CD14-positive monocyte (primary cell): ENCODE measurements around the gene SLC66A2. TPM values are rescaled to one million over a fixed set of nuclear protein-coding genes. Genes with fewer than 3 reads are reported as not detected.

Experiments used
- DNase-seq, 3 donors: peaks; one replicate each; pipeline ENCODE4 v3.0.0-alpha.2; 2011 to 2022
- H2AFZ ChIP-seq: 2 replicates; pipeline ENCODE4 v1.6.0; 2012; ENCODE audit warnings: mild to moderate bottlenecking, low read depth, low read length, inconsistent platforms; ENCODE audit not compliant: insufficient read depth, poor library complexity, severe bottlenecking
- H3K27ac ChIP-seq, 2 donors: 1 replicate in 1 of 2; 2 replicates in 1 of 2; pipeline ENCODE4 v1.5.1; 2012 to 2013; ENCODE audit warnings: low read length in 2 of 2, control low read depth in 1 of 2, inconsistent platforms in 1 of 2, low read depth in 1 of 2, mild to moderate bottlenecking in 1 of 2
- H3K27me3 ChIP-seq, 2 donors: one replicate each; pipeline versions ENCODE4 v1.6.0 to v1.6.1; 2011 to 2013; ENCODE audit warnings: low read length in 2 of 2; ENCODE audit not compliant: control insufficient read depth in 2 of 2, insufficient read depth in 2 of 2
- H3K36me3 ChIP-seq, 2 donors: replicated peaks in 1 of 2; 1 replicate in 1 of 2; 2 replicates in 1 of 2; pipeline versions ENCODE4 v1.5.1 to v1.6.1; 2012 to 2013; ENCODE audit warnings: low read length in 2 of 2, control low read depth in 1 of 2, inconsistent platforms in 1 of 2, mild to moderate bottlenecking in 1 of 2; ENCODE audit not compliant: insufficient read depth in 2 of 2, control insufficient read depth in 1 of 2
- H3K4me1 ChIP-seq, 2 donors: 1 replicate in 1 of 2; 2 replicates in 1 of 2; pipeline versions ENCODE4 v1.5.1 to v1.6.1; 2012 to 2013; ENCODE audit warnings: low read length in 2 of 2, control low read depth in 1 of 2, inconsistent platforms in 1 of 2, mild to moderate bottlenecking in 1 of 2, moderate library complexity in 1 of 2; ENCODE audit not compliant: insufficient read depth in 2 of 2, control insufficient read depth in 1 of 2
- H3K4me2 ChIP-seq: replicated peaks from 2 replicates; pipeline ENCODE3; 2012; ENCODE audit warnings: low read length, moderate library complexity, mild to moderate bottlenecking; ENCODE audit not compliant: poor library complexity, severe bottlenecking; ENCODE audit errors: extremely low read depth
- H3K4me3 ChIP-seq, 3 experiments: fragments of 200-600 bp in 1 of 3; sonication (generic) in 1 of 3; replicated peaks in 1 of 3; 1 replicate in 2 of 3; 2 replicates in 1 of 3; pipeline ENCODE4 v1.5.1; 2011 to 2013; ENCODE audit warnings: low read length in 3 of 3, mild to moderate bottlenecking in 3 of 3, control low read depth in 2 of 3, low read depth in 2 of 3, inconsistent platforms in 1 of 3, moderate library complexity in 1 of 3
- H3K79me2 ChIP-seq: 2 replicates; pipeline ENCODE4 v1.6.0; 2012; ENCODE audit warnings: mild to moderate bottlenecking, control low read depth, inconsistent platforms, low read length, moderate library complexity; ENCODE audit not compliant: insufficient read depth
- H3K9ac ChIP-seq: 2 replicates; pipeline ENCODE4 v1.6.0; 2017; ENCODE audit warnings: low read length, mild to moderate bottlenecking; ENCODE audit not compliant: insufficient read depth, poor library complexity, severe bottlenecking
- H3K9me3 ChIP-seq, 2 donors: replicated peaks in 1 of 2; 1 replicate in 1 of 2; 2 replicates in 1 of 2; pipeline versions ENCODE4 v1.5.1 to v1.6.1; 2012 to 2013; ENCODE audit warnings: low read length in 2 of 2, control low read depth in 1 of 2; ENCODE audit not compliant: control insufficient read depth in 1 of 2, insufficient read depth in 1 of 2
- H4K20me1 ChIP-seq: 2 replicates; pipeline ENCODE4 v1.6.0; 2012; ENCODE audit warnings: mild to moderate bottlenecking, low read length, control low read depth, moderate library complexity; ENCODE audit not compliant: insufficient read depth
- H3K27ac Mint-ChIP-seq, 7 donors: one replicate each; pipeline ENCODE4 v1.8.0; 2020; ENCODE audit warnings: mild to moderate bottlenecking in 7 of 7, mixed read lengths in 7 of 7, moderate library complexity in 6 of 7, inconsistent platforms in 2 of 7
- H3K27me3 Mint-ChIP-seq, 3 donors: one replicate each; pipeline ENCODE4 v1.8.0; 2021 to 2022; ENCODE audit warnings: low read depth in 3 of 3, mild to moderate bottlenecking in 3 of 3, mixed read lengths in 3 of 3, moderate library complexity in 3 of 3, inconsistent platforms in 1 of 3
- H3K36me3 Mint-ChIP-seq, 2 donors: one replicate each; pipeline ENCODE4 v1.8.0; 2020; ENCODE audit warnings: mixed read lengths in 2 of 2, inconsistent platforms in 1 of 2, mild to moderate bottlenecking in 1 of 2
- H3K4me1 Mint-ChIP-seq: one replicate; pipeline ENCODE4 v1.8.0; 2020; ENCODE audit warnings: mild to moderate bottlenecking, mixed read lengths
- H3K4me3 Mint-ChIP-seq, 2 donors: one replicate each; pipeline ENCODE4 v1.8.0; 2020; ENCODE audit warnings: mild to moderate bottlenecking in 2 of 2, mixed read lengths in 2 of 2, moderate library complexity in 1 of 2
- H3K9me3 Mint-ChIP-seq, 7 donors: one replicate each; pipeline ENCODE4 v1.8.0; 2020 to 2022; ENCODE audit warnings: mixed read lengths in 7 of 7, mild to moderate bottlenecking in 6 of 7, moderate library complexity in 6 of 7, inconsistent platforms in 2 of 7
- WGBS: methylation state at CpG from one replicate; pipeline ENCODE4 v1.1.5; 2013; ENCODE audit warnings: missing lambda C conversion rate; ENCODE audit not compliant: insufficient coverage; 5-methylcytosine and 5-hydroxymethylcytosine counted together
- intact Hi-C, 2 donors: fragments of 100-400 bp; cut with micrococcal nuclease; formaldehyde crosslinking; loops; one replicate each; pipeline versions ENCODE4 v1.15.0 to v1.15.1; 2023
- polyA plus RNA-seq, 3 donors: library from polyadenylated mRNA; depleted of rRNA in 1 of 3; unstranded in 2 of 3; stranded (reverse) in 1 of 3; fragments of 300-500 nt in 2 of 3; fragments of >200 nt in 1 of 3; fragmentation: Illumina TruSeq in 2 of 3; gene quantifications; 1 replicate in 2 of 3; 2 replicates in 1 of 3; pipeline ENCODE4 v1.2.3, GENCODE V29; 2012 to 2021
- TF ChIP-seq, protein P1 (sequence below): fragments of 200-600 bp; IDR thresholded peaks from one replicate; pipeline ENCODE4 v1.8.0; 2022; ENCODE audit warnings: antibody characterized with exemption, mild to moderate bottlenecking

Gene SLC66A2
- polyA plus RNA-seq, 3 donors, result 26.8 to 42.6 (median 33.8) TPM

DNA sequence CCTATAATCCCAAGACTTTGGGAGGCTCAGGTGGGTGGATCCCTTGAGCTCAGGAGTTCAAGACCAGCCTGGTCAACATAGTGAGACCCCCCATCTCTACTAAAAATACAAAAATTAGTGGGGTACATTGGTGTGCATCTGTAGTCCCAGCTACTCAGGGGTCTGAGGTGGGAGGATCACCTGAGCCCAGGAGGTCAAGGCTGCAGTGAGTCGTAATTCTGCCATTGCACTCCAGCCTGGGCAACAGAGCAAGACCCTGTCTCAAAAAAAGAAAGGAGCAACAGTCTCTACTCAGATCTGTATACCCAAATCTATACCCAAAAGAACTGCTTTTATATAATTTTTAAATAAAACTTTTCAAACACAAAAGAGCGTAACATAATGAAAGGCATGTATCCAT lies 7.5 kb upstream of the SLC66A2 start:
- Histone ChIP-seq H3K4me1 (peaks cover 7 to 8% of the 10 kb centered on the region in 2 donors), H3K9ac (no peak overlapping the region), H3K9me3 (no peaks in the 10 kb centered on the region), H2AFZ (no peak overlapping the region), H3K4me2 (no peak overlapping the region), H3K27ac (no peak overlapping the region), H3K4me3 (no peak overlapping the region), H3K27me3 (no peaks in the 10 kb centered on the region), H3K79me2 (no peaks in the 10 kb centered on the region), H3K36me3 (no peaks in the 10 kb centered on the region), H4K20me1 (no peaks in the 10 kb centered on the region)
- WGBS, result no CpG with 5 or more reads among the region's 2 CpGs
- TF ChIP-seq, protein P1, sequence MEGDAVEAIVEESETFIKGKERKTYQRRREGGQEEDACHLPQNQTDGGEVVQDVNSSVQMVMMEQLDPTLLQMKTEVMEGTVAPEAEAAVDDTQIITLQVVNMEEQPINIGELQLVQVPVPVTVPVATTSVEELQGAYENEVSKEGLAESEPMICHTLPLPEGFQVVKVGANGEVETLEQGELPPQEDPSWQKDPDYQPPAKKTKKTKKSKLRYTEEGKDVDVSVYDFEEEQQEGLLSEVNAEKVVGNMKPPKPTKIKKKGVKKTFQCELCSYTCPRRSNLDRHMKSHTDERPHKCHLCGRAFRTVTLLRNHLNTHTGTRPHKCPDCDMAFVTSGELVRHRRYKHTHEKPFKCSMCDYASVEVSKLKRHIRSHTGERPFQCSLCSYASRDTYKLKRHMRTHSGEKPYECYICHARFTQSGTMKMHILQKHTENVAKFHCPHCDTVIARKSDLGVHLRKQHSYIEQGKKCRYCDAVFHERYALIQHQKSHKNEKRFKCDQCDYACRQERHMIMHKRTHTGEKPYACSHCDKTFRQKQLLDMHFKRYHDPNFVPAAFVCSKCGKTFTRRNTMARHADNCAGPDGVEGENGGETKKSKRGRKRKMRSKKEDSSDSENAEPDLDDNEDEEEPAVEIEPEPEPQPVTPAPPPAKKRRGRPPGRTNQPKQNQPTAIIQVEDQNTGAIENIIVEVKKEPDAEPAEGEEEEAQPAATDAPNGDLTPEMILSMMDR, result no peak
- DNase-seq, result no peak
- Mint-ChIP-seq H3K4me1 (peaks cover 29% of the 10 kb centered on the region), H3K27ac (no peak overlapping the region), H3K27me3 (peaks cover 8 to 28% (median 22%) of the 10 kb centered on the region in 3 donors), H3K9me3 (peaks cover 0 to 3% (median 0%) of the 10 kb centered on the region in 7 donors), H3K4me3 (no peak overlapping the region), H3K36me3 (no peaks in the 10 kb centered on the region)
- intact Hi-C loops, result loop anchor here (10.0 kb wide), 2 partner anchors 134 to 164 kb away; partner anchors contain the start of gene KCNG2 (in 1 of the 2)

DNA sequence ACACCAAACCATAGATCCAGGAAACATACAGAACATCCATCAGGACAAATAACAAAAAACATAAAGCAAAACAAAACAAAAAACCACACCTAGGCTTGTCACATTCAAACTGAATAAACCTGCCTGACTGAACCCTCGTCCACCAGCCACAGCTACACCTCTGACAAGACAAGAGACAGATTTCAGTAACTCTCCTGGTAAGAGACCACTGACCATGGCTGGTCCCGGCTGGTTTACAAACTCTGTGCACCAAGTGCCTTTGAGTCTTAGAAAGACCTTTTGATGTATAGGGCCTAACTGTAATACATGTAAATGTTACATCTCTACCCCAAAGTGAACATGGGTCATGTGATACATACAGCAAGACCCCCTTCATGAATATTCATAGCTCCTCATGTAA lies 4.8 kb upstream of the SLC66A2 start:
- TF ChIP-seq, protein P1, result no peak
- H3K27ac ChIP-seq, result no peak overlapping the region
- peaks cover under 1% of the 10 kb centered on the region for H3K79me2 ChIP-seq
- H3K9ac ChIP-seq, result no peak overlapping the region
- H3K4me1 Mint-ChIP-seq, result peaks cover 26% of the 10 kb centered on the region
- no peaks in the 10 kb centered on the region for H3K36me3 ChIP-seq
- H2AFZ ChIP-seq, result no peak overlapping the region
- peak overlapping the region in 1 of 2 donors; percentile 1 for H3K4me3 Mint-ChIP-seq
- H3K27me3 Mint-ChIP-seq, result peaks cover 5 to 25% (median 7%) of the 10 kb centered on the region in 3 donors
- no peaks in the 10 kb centered on the region for H3K36me3 Mint-ChIP-seq
- WGBS, result 92% methylated on average over 2 of the region's 2 CpGs
- intact Hi-C loops, result loop anchor here (10.0 kb wide), 2 partner anchors 131 to 161 kb away; partner anchors contain the start of gene KCNG2 (in 1 of the 2)
- H3K4me3 ChIP-seq, result no peak overlapping the region
- H3K27ac Mint-ChIP-seq, result no peak overlapping the region
- H4K20me1 ChIP-seq, result no peaks in the 10 kb centered on the region
- H3K27me3 ChIP-seq, result peaks cover 0 to 2% of the 10 kb centered on the region in 2 donors
- peaks cover 0 to 3% (median 0%) of the 10 kb centered on the region in 7 donors for H3K9me3 Mint-ChIP-seq
- peaks cover 10 to 14% of the 10 kb centered on the region in 2 donors for H3K4me1 ChIP-seq
- no peak overlapping the region for H3K4me2 ChIP-seq
- no peak for DNase-seq
- H3K9me3 ChIP-seq, result no peaks in the 10 kb centered on the region
